Neuronal stem cell (in vitro differentiated cells): Measurements from ENCODE around the gene KCNJ12.

Experiments used
- DNase-seq: peaks from one replicate; pipeline ENCODE4 v3.0.0-alpha.2; 2013; ENCODE audit warnings: low spot score
- H2AFZ ChIP-seq: one replicate; pipeline ENCODE4 v1.6.1; 2013; ENCODE audit warnings: mild to moderate bottlenecking, low read length, inconsistent platforms
- H2AK5ac ChIP-seq: 2 replicates; pipeline ENCODE4 v1.6.1; 2013; ENCODE audit warnings: low read depth, mild to moderate bottlenecking, inconsistent platforms, low read length, moderate library complexity, mixed read lengths
- H2BK120ac ChIP-seq: 2 replicates; pipeline ENCODE4 v1.6.1; 2013; ENCODE audit warnings: low read depth, mild to moderate bottlenecking, inconsistent platforms, low read length, moderate library complexity, mixed read lengths
- H2BK12ac ChIP-seq: one replicate; pipeline ENCODE4 v1.6.1; 2013; ENCODE audit warnings: low read length, inconsistent platforms
- H2BK15ac ChIP-seq: 2 replicates; pipeline ENCODE4 v1.6.1; 2013; ENCODE audit warnings: mild to moderate bottlenecking, low read length, inconsistent platforms, mixed read lengths
- H2BK5ac ChIP-seq: one replicate; pipeline ENCODE4 v1.6.1; 2013; ENCODE audit warnings: inconsistent platforms, mild to moderate bottlenecking, low read length, moderate library complexity
- H3K14ac ChIP-seq: one replicate; pipeline ENCODE4 v1.6.1; 2013; ENCODE audit warnings: low read length, inconsistent platforms
- H3K18ac ChIP-seq: 2 replicates; pipeline ENCODE4 v1.6.1; 2013; ENCODE audit warnings: low read length, inconsistent platforms
- H3K23ac ChIP-seq: 2 replicates; pipeline ENCODE4 v1.6.1; 2013; ENCODE audit warnings: low read depth, mild to moderate bottlenecking, mixed read lengths, low read length, inconsistent platforms; ENCODE audit not compliant: poor library complexity
- H3K27ac ChIP-seq: replicated peaks from 3 replicates; pipeline ENCODE4 v1.5.1; 2013; ENCODE audit warnings: low read length, inconsistent platforms
- H3K27me3 ChIP-seq, 3 experiments: 2 replicates each; pipeline ENCODE4 v1.6.1; 2013; ENCODE audit warnings: low read length in 3 of 3, mild to moderate bottlenecking in 2 of 3, inconsistent platforms in 1 of 3, low read depth in 1 of 3, mixed read lengths in 1 of 3, moderate library complexity in 1 of 3; ENCODE audit not compliant: control insufficient read depth in 3 of 3, insufficient read depth in 3 of 3
- H3K36me3 ChIP-seq, 2 donors: replicated peaks in 1 of 2; 2 replicates each; pipeline ENCODE4 v1.6.1; 2013; ENCODE audit warnings: low read length in 2 of 2; ENCODE audit not compliant: control insufficient read depth in 2 of 2, insufficient read depth in 2 of 2
- H3K4ac ChIP-seq: 2 replicates; pipeline ENCODE4 v1.6.1; 2013; ENCODE audit warnings: inconsistent platforms, mild to moderate bottlenecking, low read length, moderate library complexity
- H3K4me1 ChIP-seq, 2 donors: 1 replicate in 1 of 2; 2 replicates in 1 of 2; pipeline ENCODE4 v1.6.1; 2013; ENCODE audit warnings: low read length in 2 of 2, low read depth in 1 of 2; ENCODE audit not compliant: control insufficient read depth in 2 of 2, insufficient read depth in 1 of 2
- H3K4me2 ChIP-seq: one replicate; pipeline ENCODE4 v1.6.1; 2013; ENCODE audit warnings: mild to moderate bottlenecking, low read length, inconsistent platforms; ENCODE audit not compliant: insufficient read depth, poor library complexity, severe bottlenecking
- H3K4me3 ChIP-seq, 2 donors: 2 replicates each; pipeline ENCODE4 v1.5.1; 2013; ENCODE audit warnings: low read length in 2 of 2, mild to moderate bottlenecking in 2 of 2, inconsistent platforms in 1 of 2, moderate library complexity in 1 of 2
- H3K79me1 ChIP-seq: one replicate; pipeline ENCODE4 v1.6.1; 2013; ENCODE audit warnings: low read depth, mild to moderate bottlenecking, inconsistent platforms, low read length, moderate library complexity
- H3K9ac ChIP-seq: one replicate; pipeline ENCODE4 v1.6.1; 2013; ENCODE audit warnings: mild to moderate bottlenecking, low read depth, low read length, inconsistent platforms; ENCODE audit not compliant: poor library complexity
- H3K9me3 ChIP-seq, 2 donors: replicated peaks in 1 of 2; 2 replicates each; pipeline versions ENCODE3 to v1.6.1; 2013; ENCODE audit warnings: low read length in 2 of 2, mild to moderate bottlenecking in 2 of 2, inconsistent platforms in 1 of 2, low read depth in 1 of 2, mixed read lengths in 1 of 2, moderate library complexity in 1 of 2; ENCODE audit not compliant: control insufficient read depth in 2 of 2, insufficient read depth in 1 of 2
- H4K8ac ChIP-seq: one replicate; pipeline ENCODE4 v1.6.1; 2013; ENCODE audit warnings: low read depth, mild to moderate bottlenecking, inconsistent platforms, low read length, moderate library complexity
- H4K91ac ChIP-seq: one replicate; pipeline ENCODE4 v1.6.1; 2013; ENCODE audit warnings: low read length, low read depth, mild to moderate bottlenecking, inconsistent platforms; ENCODE audit not compliant: poor library complexity
- WGBS, 2 donors: extraction: QIAGEN DNeasy Blood & Tissue Kit; methylation state at CpG; one replicate each; pipeline ENCODE4 v1.1.7; 2013; ENCODE audit warnings: missing lambda C conversion rate in 2 of 2, mixed read lengths in 1 of 2; ENCODE audit not compliant: insufficient read length in 2 of 2, insufficient replicate concordance in 1 of 2; ENCODE audit errors: extremely low coverage in 2 of 2; 5-methylcytosine and 5-hydroxymethylcytosine counted together

The KCNJ12 gene

GRCh38 chr17:21377705-21378396 lies 1.7 kb downstream of the KCNJ12 start:
- H3K27ac ChIP-seq, result no peak overlapping the region
- peak overlapping the region; percentile 53 for H2AK5ac ChIP-seq
- no peak overlapping the region for H3K23ac ChIP-seq
- peak overlapping the region; percentile 73 for H2AFZ ChIP-seq
- no peak overlapping the region for H4K91ac ChIP-seq
- H3K9me3 ChIP-seq, result no peaks in the 10 kb centered on the region
- H3K14ac ChIP-seq, result no peak overlapping the region
- H3K9ac ChIP-seq, result no peak overlapping the region
- peaks cover 0 to 3% of the 10 kb centered on the region in 2 donors for H3K36me3 ChIP-seq
- peak overlapping the region; percentile 93 for H3K4me2 ChIP-seq
- H3K4me1 ChIP-seq, result peaks cover 21 to 27% of the 10 kb centered on the region in 2 donors
- no peak overlapping the region for H2BK5ac ChIP-seq
- no peak overlapping the region for H2BK120ac ChIP-seq
- peak overlapping the region; percentile 42 to 69 for H3K4me3 ChIP-seq
- H3K18ac ChIP-seq, result peak overlapping the region; percentile 28
- H2BK15ac ChIP-seq, result no peak overlapping the region
- no CpG with 5 or more reads among the region's 43 CpGs for WGBS, 2 donors
- H3K27me3 ChIP-seq, result peaks cover 10 to 77% (median 29%) of the 10 kb centered on the region in 3 experiments
- H2BK12ac ChIP-seq, result peak overlapping the region; percentile 2
- DNase-seq, result no peak
- H3K79me1 ChIP-seq, result peaks cover 2% of the 10 kb centered on the region
- no peak overlapping the region for H4K8ac ChIP-seq
- H3K4ac ChIP-seq, result no peak overlapping the region

- Histone ChIP-seq H4K91ac (no peak overlapping the region), H2AK5ac (peak overlapping the region; percentile 88), H4K8ac (no peak overlapping the region), H2BK120ac (no peak overlapping the region), H3K18ac (peak overlapping the region; percentile 28), H2BK5ac (no peak overlapping the region), H3K79me1 (peaks cover 2% of the 10 kb centered on the region), H2AFZ (no peak overlapping the region), H3K36me3 (peaks cover 0 to 3% of the 10 kb centered on the region in 2 donors), H3K14ac (peak overlapping the region; percentile 64), H3K23ac (no peak overlapping the region), H3K4me3 (no peak overlapping the region), H3K4me2 (peak overlapping the region; percentile 93), H3K27ac (no peak overlapping the region), H3K4me1 (peaks cover 16 to 29% of the 10 kb centered on the region in 2 donors), H3K4ac (no peak overlapping the region), H2BK12ac (peak overlapping the region; percentile 2), H3K9me3 (no peaks in the 10 kb centered on the region), H3K9ac (peak overlapping the region; percentile 39), H2BK15ac (no peak overlapping the region), H3K27me3 (peaks cover 10 to 75% (median 26%) of the 10 kb centered on the region in 3 experiments)
- DNase-seq, result no peak
- WGBS, 2 donors, result no CpG with 5 or more reads among the region's 5 CpGs
These were observed 2.4 kb downstream of the KCNJ12 start for GRCh38 chr17:21378553-21378952.

- peak overlapping the region; percentile 64 for H3K14ac ChIP-seq
- no peak overlapping the region for H2AFZ ChIP-seq
- H2BK12ac ChIP-seq, result no peak overlapping the region
- H3K4me3 ChIP-seq, result no peak overlapping the region
- no peaks in the 10 kb centered on the region for H3K9me3 ChIP-seq
- no peak overlapping the region for H3K27ac ChIP-seq
- WGBS, 2 donors, result no CpG with 5 or more reads among the region's 17 CpGs
- no peak overlapping the region for H3K4me2 ChIP-seq
- H4K91ac ChIP-seq, result no peak overlapping the region
- peak overlapping the region; percentile 74 for H3K18ac ChIP-seq
- no peak overlapping the region for H3K4ac ChIP-seq
- H2BK5ac ChIP-seq, result peak overlapping the region; percentile 13
- no peak overlapping the region for H2BK120ac ChIP-seq
- no peak overlapping the region for H3K9ac ChIP-seq
- peak overlapping the region; percentile 82 for H2BK15ac ChIP-seq
- no peak overlapping the region for H4K8ac ChIP-seq
- peaks cover 16 to 26% of the 10 kb centered on the region in 2 donors for H3K4me1 ChIP-seq
- H3K23ac ChIP-seq, result peak overlapping the region; percentile 31
- no peak for DNase-seq
- peak overlapping the region; percentile 88 for H2AK5ac ChIP-seq
- H3K27me3 ChIP-seq, result peaks cover 10 to 74% (median 26%) of the 10 kb centered on the region in 3 experiments
- peaks cover 0 to 3% of the 10 kb centered on the region in 2 donors for H3K36me3 ChIP-seq
- H3K79me1 ChIP-seq, result peaks cover 2% of the 10 kb centered on the region
These were observed 3.0 kb downstream of the KCNJ12 start for GRCh38 chr17:21379080-21379711.

GRCh38 chr17:21380659-21381058 lies 4.5 kb downstream of the KCNJ12 start:
- H2BK15ac ChIP-seq, result peak overlapping the region; percentile 93
- no CpG with 5 or more reads among the region's 3 CpGs for WGBS, 2 donors
- no peak overlapping the region for H2BK12ac ChIP-seq
- no peak overlapping the region for H3K27ac ChIP-seq
- no peak overlapping the region for H2AFZ ChIP-seq
- H2BK5ac ChIP-seq, result no peak overlapping the region
- no peak overlapping the region for H3K9ac ChIP-seq
- no peak overlapping the region for H2BK120ac ChIP-seq
- peaks cover 11 to 26% of the 10 kb centered on the region in 2 donors for H3K4me1 ChIP-seq
- peak overlapping the region; percentile 60 for H3K18ac ChIP-seq
- no peaks in the 10 kb centered on the region for H3K9me3 ChIP-seq
- no peak overlapping the region for H3K4me2 ChIP-seq
- H3K14ac ChIP-seq, result no peak overlapping the region
- no peak overlapping the region for H3K23ac ChIP-seq
- no peak for DNase-seq
- H3K79me1 ChIP-seq, result peaks cover 2% of the 10 kb centered on the region
- peaks cover 10 to 61% (median 26%) of the 10 kb centered on the region in 3 experiments for H3K27me3 ChIP-seq
- H3K4me3 ChIP-seq, result no peak overlapping the region
- peak overlapping the region; percentile 10 for H3K4ac ChIP-seq
- H4K8ac ChIP-seq, result no peak overlapping the region
- peaks cover 0 to 3% of the 10 kb centered on the region in 2 donors for H3K36me3 ChIP-seq
- peak overlapping the region; percentile 81 for H2AK5ac ChIP-seq
- no peak overlapping the region for H4K91ac ChIP-seq
